Measurements from ENCODE around the gene BLACAT1.
"Not testable (repeated sequence)": the region's sequence is repeated elsewhere in the genome, so short reads cannot be mapped to it uniquely, and the experiment has no call there.

Gene BLACAT1

DNA sequence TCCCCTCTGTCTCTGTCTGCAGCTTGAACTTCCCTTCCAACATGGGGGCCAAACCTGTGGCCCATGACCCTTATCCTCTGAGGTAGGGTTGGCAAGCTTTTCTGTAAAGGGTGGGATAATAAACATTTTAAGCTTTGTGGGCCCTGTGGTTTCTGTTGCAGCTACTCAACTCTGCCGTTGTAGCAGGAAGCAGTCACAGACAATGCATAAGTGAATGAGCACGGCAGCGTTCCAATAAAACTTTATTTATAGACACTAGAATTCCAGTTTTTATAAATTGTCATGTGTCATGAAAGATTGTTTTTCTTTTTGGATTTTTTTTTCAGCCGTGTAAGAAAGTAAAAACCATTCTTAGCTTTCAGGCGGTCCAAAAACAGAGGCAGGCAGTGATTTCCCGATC is 30.4 kb upstream of the BLACAT1 start:
- no peak for TF ChIP-seq ZFP3 (CRISPR knock-in tag; IDR thresholded peaks at IDR 0.05)
- TF ChIP-seq ZFP30 (CRISPR knock-in tag; IDR thresholded peaks at IDR 0.05), result no peak
- no peak for TF ChIP-seq GLIS3 (CRISPR knock-in tag; IDR thresholded peaks at IDR 0.05)
- TF ChIP-seq ZNF8 (CRISPR knock-in tag; IDR thresholded peaks at IDR 0.05), result no peak
- TF ChIP-seq ZNF70 (CRISPR knock-in tag; IDR thresholded peaks at IDR 0.05), result no peak
- TF ChIP-seq, protein P1, sequence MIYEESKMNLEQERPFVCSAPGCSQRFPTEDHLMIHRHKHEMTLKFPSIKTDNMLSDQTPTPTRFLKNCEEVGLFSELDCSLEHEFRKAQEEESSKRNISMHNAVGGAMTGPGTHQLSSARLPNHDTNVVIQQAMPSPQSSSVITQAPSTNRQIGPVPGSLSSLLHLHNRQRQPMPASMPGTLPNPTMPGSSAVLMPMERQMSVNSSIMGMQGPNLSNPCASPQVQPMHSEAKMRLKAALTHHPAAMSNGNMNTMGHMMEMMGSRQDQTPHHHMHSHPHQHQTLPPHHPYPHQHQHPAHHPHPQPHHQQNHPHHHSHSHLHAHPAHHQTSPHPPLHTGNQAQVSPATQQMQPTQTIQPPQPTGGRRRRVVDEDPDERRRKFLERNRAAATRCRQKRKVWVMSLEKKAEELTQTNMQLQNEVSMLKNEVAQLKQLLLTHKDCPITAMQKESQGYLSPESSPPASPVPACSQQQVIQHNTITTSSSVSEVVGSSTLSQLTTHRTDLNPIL (CRISPR knock-in tag; IDR thresholded peaks at IDR 0.05; ENCODE audit: low read depth), result no peak
- no peak for TF ChIP-seq ZNF565 (CRISPR knock-in tag; conservative IDR thresholded peaks at IDR 0.05; ENCODE audit: low read depth)
- no peak for ATAC-seq

DNA sequence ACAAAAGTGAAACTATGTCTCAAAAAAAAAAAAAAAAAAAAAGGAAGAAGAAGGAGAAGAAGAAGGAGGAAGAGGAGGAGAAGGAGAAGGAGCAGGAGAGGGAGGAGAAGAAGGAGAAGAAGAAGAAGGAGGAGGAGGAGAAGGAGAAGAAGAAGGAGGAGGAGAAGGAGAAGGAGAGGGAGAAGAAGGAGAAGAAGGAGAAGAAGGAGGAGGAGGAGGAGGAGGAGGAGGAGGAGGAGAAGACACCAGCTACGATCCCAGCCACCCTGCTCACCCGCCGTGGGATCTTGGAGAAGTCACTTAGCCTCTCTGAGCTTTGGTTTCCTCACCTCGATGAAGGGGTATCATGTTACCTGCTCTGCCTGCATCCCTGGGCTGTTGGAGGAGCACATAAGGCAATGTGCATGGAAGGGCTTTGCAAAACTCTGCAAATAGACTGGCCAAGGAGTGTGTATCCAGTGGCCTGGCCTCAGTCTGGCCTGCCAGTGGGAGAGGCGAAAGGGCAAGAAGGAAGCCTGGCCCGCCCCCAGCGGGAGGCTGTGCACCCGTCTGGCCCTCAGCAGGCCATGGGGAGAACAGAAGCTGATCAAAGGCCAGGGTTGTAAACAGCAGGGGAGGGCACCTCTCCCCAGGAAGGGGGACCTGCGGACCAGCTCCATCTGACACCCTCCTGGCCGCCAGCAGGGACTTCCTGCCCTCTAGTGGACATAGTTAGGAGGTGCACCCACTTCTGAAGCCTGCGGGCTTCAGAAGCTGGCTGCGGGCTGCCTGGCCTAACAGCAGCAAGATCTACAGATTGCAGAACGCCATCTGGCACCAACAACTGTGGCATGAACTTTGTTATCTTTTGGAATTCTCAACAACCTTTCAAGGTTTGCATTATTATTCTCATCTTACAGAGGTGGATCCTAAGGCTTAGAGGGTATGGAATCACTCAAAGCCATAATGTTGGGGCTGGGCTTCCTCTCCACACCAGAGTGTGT is 29.4 kb upstream of the BLACAT1 start:
- peak; percentile 93 for ATAC-seq
- TF ChIP-seq, protein P1 (CRISPR knock-in tag; IDR thresholded peaks at IDR 0.05; ENCODE audit: low read depth), result no peak
- peak; percentile 63; the same call in 1 of the 2 replicates for TF ChIP-seq TCF4 (CRISPR knock-in tag; IDR thresholded peaks at IDR 0.05; ENCODE audit: borderline replicate concordance)
- TF ChIP-seq, protein P2, sequence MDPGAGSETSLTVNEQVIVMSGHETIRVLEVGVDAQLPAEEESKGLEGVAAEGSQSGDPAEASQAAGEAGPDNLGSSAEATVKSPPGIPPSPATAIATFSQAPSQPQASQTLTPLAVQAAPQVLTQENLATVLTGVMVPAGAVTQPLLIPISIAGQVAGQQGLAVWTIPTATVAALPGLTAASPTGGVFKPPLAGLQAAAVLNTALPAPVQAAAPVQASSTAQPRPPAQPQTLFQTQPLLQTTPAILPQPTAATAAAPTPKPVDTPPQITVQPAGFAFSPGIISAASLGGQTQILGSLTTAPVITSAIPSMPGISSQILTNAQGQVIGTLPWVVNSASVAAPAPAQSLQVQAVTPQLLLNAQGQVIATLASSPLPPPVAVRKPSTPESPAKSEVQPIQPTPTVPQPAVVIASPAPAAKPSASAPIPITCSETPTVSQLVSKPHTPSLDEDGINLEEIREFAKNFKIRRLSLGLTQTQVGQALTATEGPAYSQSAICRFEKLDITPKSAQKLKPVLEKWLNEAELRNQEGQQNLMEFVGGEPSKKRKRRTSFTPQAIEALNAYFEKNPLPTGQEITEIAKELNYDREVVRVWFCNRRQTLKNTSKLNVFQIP (CRISPR knock-in tag; IDR thresholded peaks at IDR 0.05; ENCODE audit: borderline replicate concordance, low read depth), result no peak
- TF ChIP-seq BACH2 (CRISPR knock-in tag; IDR thresholded peaks at IDR 0.05; ENCODE audit: borderline replicate concordance), result no peak

DNA sequence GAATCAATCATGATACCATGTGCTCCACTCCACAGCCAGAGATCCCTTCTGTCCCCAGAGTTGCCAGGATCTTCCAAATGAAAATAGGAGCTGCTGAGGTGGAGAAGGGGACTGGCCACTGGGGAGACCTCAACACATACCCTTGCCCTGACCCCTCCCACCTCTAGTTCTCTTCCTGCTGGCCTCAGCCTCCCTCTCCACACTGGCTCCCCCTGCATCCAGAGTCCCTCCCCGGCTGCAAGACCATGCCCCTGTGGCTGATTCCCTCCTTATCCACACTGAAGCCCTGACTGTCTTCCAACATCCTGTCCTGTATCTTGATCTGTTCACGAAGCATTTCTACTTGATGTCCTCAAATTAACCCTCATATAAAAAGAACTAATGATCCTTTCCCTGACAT is 27.5 kb upstream of the BLACAT1 start:
- ATAC-seq, result no peak
- TF ChIP-seq GLIS3 (CRISPR knock-in tag; IDR thresholded peaks at IDR 0.05) (no peak), ISL1 (CRISPR knock-in tag; IDR thresholded peaks at IDR 0.05) (no peak), CSDC2 (CRISPR knock-in tag; IDR thresholded peaks at IDR 0.05) (no peak), TOX (CRISPR knock-in tag; IDR thresholded peaks at IDR 0.05; ENCODE audit: borderline replicate concordance) (no peak), PPARA (CRISPR knock-in tag; IDR thresholded peaks at IDR 0.05; ENCODE audit: borderline replicate concordance) (no peak), BACH2 (CRISPR knock-in tag; IDR thresholded peaks at IDR 0.05; ENCODE audit: borderline replicate concordance) (no peak), ZNF70 (CRISPR knock-in tag; IDR thresholded peaks at IDR 0.05) (no peak), ZC3H10 (CRISPR knock-in tag; IDR thresholded peaks at IDR 0.05) (no peak), ZFP3 (CRISPR knock-in tag; IDR thresholded peaks at IDR 0.05) (no peak), ARNTL (CRISPR knock-in tag; IDR thresholded peaks at IDR 0.05; ENCODE audit: borderline replicate concordance, low read depth) (no peak), ESRRG (CRISPR knock-in tag; IDR thresholded peaks at IDR 0.05) (no peak)
- TF ChIP-seq, protein P2 (CRISPR knock-in tag; IDR thresholded peaks at IDR 0.05; ENCODE audit: borderline replicate concordance, low read depth), result no peak
- TF ChIP-seq, protein P1 (CRISPR knock-in tag; IDR thresholded peaks at IDR 0.05; ENCODE audit: low read depth), result no peak

DNA sequence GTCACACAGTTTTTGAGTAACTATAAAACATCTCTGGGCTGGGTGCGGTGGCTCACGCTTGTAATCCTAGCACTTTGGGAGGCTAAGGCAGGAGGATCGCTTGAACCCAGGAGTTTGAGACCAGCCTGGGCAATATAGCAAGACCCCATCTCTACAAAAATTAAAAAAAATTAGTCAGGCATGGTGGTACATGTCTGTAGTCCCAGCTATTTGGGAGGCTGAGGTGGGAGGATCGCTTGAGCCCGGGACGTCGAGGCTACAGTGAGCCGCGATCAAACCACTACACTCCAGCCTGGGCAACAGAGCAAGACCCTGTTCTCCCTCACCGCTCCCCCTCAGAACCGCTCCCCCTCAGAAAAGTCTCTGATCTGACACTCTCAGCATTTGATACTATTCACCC is 26.7 kb upstream of the BLACAT1 start:
- ATAC-seq, result not testable (repeated sequence)
